HG02571 (cell line): Measurements from ENCODE around the gene ACYP2.
"Not testable (repeated sequence)": the region's sequence is repeated elsewhere in the genome, so short reads cannot be mapped to it uniquely, and the experiment has no call there.

ENCODE experiments used
- ATAC-seq: cut with Tn5 transposase; IDR thresholded peaks from one replicate; pipeline ENCODE4 v1.9.1; 2021; ENCODE audit warnings: mild to moderate bottlenecking, moderate library complexity; ENCODE audit not compliant: unreplicated experiment

The ACYP2 gene

DNA sequence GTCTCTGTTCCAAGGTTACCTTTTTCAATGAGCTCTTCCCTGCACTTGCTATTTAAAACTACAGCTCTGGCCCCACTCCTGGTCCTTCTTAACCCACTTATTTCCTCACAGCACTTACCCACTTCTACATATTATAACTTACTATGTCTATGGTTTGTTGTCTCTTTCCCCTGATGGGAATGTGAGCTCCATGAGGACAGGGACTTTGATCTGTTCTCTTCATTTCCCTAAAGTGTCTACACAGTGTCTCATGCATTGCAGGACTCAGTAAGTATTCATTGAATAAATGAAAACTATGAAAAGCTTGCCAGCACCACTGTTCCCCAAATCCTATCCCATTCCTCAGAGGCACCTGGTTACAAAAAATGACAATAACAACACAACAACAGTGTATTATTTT is 18.3 kb upstream of the ACYP2 start:
- no peak for ATAC-seq

DNA sequence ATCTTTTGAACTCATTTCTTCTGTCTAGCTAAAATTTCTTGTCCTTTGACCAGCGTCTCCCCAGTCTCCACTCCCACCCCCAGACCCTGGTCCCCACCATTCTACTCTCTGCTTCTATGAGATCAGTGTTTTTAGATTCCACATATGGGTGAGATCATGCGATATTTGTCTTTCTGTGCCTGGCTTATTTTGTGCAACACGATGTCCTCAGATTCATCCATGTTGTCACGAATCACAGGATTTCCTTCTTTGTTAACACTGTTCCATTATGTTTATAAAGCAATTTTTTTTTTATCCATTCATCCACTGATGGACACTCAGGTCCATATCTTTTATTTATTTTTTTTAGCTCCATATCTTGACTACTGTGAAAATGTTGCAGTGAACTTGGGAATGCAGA is 16.0 kb upstream of the ACYP2 start:
- no peak for ATAC-seq

DNA sequence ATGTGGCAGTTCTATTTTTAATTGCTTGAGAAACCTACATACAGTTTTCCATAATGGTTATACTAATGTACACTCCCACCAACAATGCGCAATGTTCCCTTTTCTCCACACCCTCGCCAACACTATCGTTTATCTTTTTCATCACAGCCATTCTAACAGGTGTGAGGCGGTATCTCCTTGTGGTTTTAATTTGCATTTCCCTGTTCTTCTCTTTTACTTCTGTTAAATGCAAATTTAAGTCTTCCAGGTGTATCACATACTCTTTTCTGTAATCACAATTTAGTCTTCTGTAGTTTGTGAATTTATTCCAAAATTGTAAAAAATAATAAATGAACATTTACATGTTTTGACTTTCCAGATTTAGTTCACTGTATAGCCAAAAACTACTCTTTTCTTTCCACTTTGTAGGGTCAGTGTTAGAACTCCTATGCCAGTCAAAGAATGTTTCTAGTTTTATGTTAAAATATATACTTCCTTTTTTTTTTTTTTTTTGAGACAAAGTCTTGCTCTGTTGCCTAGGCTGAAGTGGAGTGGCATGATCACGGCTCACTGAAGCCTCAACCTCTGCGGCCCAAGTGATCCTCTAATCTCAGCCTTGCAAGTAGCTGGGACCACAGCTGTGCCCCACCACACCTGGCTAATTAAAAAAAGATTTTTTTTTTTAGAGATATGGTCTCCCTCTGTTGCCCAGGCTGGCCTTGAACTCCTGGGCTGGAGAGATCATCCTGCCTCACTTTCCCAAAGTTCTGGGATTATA is 15.4 kb upstream of the ACYP2 start:
- peak; percentile 81 for ATAC-seq

DNA sequence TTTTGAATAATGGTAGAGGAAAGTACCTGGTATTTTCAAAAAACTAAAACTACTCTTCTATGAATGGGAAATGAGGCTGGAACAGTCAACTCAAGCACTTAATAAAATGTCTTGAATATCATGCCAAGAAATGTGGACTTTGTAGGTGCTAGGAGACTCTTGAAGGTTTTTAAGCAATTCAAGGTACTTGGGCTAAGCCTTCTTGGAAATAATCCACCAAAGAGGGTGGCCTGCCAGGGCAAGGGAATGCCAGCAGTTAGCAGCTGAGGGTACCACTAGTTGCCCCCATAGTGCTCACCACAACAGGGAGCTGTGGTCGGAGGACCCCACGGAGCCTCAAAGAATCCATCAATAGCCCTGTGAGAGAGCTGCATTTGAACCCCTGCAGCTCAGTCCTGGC is 14.6 kb upstream of the ACYP2 start:
- ATAC-seq, result no peak

DNA sequence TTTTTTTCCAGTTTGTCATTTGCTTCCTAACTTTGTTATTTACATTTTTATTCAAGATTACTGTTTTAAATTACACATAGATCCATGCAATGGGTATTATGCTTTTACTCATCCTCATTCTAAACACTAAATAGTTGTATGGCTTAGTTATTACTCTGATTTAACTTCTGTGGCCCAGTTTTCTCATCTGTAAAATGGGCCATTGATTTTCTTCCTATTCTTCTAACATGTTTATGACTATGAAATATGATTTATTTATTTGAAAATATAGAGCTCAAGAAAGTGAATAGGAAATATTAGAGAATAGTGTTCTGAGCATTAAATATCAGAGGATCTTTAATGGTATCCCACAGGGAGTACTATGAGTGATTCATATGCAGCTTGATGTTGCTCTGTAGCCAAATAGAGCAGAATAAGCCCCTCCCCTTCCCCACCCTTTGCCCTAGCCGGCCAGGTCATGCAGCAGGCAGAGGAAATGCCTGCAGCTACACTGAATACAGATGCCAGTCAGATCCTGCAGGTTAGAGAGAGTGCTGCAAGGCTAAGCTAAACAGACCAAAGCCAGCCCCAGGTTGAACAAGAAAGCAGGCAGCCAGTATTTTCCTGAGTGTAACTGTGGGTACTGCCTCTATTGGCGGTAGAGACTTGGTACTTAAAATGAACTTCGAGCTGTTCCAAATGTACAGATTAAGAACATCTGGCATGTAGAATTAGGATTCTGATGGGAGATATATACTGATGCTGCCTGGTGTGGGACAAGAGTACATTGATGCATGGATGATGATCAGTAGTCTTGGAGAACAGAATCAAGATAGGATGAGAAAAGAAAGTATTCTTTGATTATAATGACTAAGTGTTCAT is 11.7 kb upstream of the ACYP2 start:
- ATAC-seq, result no peak

DNA sequence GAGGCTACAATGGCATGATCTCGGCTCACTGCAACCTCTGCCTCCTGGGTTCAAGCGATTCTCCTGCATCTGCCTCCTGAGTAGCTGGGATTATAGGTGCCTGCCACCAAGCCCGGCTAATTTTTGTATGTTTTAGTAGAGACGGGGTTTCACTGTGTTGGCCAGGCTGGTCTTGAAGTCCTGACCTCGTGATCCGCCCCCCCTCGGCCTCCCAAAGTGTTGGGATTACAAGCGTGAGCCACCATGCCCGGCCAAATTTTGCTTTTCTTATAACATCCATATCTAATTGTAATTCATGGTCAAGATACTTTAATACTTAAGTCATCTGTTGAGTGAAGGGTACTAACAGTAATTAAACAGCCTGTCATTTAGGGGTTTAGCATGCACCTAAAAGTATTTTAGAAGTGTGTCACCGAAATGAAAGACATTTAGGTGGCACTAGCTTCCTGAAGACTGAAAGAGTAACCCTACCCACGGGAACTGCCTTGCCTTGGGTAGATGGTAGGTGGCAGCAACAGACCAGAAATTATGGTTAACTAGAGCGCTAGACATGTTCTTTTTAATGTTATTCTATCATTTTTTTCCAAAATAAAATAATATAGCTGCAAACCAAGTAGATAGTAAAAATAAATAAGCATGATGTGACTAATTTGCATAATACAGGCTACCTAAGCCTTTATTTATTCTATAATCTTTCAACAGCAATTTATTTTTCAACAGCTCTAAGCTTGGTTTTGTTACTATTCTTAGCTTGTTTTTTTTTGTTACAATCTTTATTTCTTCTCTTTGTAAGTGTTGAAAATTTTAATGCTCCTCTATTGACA is 8.6 kb upstream of the ACYP2 start:
- ATAC-seq, result no peak

DNA sequence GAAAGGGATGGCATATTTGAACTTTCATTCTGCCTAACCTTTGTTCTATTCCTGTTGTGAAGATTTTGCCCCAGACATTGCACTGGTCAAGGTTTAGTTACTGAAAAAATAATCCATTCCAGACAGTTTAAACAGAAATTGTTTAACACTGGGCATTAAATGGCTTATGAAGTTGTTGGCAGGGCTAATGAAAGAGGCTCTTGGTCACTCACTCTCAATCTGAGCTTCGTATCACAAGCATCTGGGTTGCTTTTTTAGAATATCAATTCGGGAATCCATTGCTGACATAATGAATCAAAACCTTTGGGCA is 8.0 kb upstream of the ACYP2 start:
- ATAC-seq, result no peak

DNA sequence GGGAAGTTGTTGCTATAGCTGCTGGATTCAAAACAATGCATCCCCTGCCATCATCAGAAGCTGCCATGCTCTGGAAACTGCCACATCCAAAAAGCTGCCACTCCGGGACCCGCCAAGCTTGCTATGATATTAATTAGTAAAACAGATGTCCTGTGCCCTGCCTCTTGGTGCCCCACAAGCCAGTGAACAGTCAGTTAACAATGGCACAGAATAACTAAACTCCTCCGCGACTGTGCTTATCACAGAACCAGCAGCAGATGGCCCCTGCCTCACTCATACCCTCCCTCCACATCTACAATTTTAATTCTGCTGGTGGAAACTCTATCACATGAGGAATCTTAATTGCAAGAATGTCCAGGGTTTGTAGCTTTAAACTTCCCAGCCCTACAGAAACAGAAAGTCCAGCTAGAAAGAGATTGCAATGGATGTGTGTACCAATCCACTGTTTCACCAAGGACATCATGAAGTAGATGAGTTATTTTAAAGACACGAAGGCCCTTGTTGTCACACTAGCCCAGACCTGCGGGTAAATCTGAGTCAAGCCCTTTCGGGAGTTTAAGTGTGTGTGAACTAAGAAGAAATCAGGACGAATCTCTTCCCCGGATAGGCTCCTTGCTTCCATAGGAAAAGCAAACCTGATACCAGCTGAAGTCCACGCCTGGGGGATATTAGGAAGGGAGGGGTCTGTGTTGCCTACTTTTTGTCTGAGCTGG is 7.4 kb upstream of the ACYP2 start:
- ATAC-seq, result no peak

DNA sequence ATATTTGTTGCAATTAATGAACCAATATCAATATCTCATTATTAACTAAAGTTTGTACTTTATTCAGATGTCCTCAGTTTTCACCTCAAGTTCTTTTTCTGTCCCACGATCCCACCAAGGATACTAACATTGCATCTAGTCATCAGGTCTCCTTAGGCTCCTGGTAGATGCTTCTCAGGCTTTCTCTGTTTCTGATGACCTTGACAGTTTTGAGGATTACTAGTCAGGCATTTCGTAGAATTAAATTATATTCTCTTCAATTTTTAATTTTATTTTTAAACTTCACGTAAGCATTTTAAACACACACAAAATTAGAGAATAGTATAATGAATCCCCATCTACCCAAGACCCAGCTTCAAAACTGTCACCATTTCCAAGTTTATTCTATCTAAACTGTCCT is 5.6 kb upstream of the ACYP2 start:
- ATAC-seq, result no peak

DNA sequence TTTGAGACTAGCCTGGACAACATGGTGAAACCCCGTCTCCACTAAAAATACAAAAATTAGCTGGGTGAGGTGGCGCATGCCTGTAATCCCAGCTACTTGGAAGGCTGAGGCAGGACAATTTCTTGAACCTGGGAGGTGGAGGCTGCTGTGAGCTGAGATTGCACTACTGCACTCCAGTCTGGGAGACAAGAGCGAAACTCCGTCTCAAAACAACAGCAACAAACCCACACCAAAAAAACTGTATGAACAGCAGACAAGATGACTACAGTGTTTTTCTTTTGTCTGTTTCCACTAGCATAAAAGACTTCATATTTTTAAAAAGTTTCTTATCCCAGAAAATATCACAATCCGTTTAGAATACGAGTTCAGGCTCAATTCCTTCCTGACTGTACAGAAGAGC is 936 bp upstream of the ACYP2 start:
- not testable (repeated sequence) for ATAC-seq

DNA sequence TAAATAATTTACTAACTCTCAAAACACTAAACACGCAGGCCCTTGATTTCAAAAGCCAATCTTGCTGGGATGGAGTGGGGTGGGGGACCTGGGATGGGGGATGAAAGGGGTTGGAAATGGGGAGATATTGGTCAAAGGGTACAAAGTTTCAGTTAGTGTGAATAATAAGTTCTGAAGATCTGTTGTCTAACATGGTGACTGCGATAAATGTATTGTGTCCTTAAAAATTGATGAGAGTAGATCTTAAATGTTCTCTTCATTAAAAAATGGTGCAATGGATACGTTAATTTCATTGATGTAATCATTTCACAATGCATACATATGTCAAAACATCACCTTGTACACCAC is 505 bp upstream of the ACYP2 start:
- no peak for ATAC-seq

DNA sequence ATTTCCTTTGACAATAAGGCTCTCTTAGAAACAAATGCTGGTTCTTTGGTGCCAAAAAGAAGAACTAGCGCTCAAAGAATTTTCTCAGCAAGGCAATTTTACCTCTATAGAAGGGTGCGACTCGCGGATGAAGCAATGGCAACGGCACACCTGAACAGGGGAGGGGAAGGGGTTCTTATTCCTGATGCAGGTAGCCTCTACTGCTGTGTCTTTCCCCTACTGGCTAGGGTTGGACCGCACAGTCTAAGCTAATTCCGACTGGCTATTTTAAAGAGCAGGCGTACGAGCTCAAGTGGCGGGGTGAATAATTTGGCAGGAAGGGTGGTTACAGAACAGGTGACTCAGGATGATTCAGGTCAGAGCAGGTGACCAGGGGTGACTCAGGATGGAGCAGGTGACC is 1.2 kb downstream of the ACYP2 start:
- not testable (repeated sequence) for ATAC-seq

DNA sequence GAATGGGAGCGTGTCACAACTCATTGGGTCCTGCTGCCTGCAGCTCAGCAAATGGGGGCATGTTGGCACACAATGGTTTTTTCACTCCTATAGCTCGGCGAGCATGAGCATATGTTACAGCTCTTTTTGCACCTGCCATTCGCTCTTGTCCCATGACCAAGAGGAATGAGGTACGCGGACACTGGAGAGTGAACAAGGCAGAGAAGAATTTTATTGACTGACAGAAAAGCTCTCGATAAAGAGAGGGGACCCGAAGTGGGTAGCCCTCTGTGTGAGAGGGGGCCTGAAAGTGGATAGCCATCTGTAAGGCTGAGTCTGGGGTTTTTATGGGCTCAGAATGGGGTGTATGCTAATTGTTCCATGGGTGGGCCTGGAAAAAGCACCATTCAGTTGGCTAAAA is 5.5 kb downstream of the ACYP2 start:
- ATAC-seq, result no peak

DNA sequence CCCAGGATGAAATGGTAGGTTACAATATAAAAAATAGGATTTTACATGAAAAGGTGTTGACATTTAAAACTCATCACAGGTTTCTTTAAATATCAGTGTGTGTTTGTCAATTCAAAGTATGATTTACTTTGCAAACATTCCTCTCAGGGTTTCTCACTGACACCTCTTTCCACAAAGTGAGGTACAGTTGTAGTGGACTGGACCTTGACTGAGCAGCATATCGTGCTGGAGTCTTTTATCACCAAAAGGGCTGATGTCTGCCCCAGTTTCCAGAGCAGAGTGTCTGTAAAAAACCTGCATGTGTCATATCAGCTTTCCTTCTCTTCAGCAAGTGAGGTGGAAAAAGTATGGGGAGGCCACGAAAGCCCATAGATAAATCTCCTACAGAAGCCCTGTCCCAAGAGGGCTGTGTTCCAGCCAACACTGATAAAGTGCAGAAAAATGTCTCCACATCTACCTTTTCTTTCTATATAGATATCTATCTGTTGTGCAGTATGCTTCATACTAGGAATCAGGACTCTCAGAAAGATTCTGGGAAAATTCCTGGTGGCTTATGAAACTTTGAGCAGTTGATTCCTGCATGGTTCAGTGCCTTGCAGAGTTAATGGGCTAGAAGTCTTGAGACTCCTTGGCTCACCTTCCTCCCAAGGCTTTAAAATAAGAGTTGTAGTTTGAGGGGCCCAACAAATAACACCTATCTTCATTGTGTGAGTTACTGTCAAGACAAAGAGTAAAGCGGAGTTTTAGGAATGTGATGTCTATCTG is 6.9 kb downstream of the ACYP2 start:
- no peak for ATAC-seq

DNA sequence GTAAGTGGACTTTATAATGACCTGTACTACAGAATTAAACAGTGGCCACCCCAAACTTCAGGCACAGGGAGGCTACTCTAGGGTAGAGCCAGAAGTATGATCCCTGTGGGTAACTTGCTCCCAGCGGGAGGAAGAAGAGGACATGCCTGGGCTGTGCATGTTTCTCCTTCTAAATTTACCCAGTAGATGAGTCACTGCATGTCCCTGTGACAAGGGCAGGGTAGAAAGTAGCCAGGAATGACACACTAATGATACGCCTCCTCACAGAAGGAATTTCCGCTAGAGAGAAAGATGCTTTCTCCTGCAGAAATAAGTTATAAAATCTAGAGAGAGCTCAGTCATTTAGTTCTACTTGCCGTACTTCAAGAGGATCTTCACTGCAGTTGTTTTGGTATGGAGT is 7.5 kb downstream of the ACYP2 start:
- ATAC-seq, result no peak

DNA sequence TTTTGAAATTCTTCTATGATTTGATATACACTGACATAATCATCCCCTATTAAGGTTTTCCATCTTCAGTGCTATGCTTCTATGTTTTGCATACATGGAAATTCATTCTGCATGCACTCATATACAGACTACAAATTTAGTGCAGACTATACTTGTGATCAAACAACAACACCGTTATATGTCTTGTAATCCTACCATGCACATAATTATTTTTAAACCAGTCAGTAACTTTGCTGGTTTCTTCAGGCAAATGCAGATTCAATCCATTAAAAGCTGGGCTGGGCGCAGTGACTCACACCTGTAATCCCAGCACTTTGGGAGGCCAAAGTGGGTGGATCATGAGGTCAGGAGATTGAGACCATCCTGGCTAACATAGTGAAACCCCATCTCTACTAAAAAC is 11.8 kb downstream of the ACYP2 start:
- not testable (repeated sequence) for ATAC-seq

DNA sequence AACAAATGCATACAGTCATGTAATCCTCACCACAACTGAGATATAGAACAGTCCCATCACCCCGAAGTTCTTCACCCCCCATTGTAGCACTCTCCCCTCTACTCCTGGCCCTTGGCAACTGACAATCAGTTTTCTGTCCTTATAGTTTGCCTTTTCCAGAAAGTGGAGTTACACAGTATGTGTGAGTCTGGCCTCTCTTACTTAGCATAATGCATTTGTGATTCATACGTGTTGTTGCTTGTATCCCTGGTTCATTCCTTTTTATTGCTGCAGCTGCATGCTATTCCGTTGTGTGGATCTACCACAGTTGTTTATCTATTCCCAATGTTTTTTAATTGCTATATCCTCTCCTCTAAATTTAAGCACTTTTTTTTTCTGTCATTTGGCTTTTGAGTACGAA is 17.6 kb downstream of the ACYP2 start:
- no peak for ATAC-seq

DNA sequence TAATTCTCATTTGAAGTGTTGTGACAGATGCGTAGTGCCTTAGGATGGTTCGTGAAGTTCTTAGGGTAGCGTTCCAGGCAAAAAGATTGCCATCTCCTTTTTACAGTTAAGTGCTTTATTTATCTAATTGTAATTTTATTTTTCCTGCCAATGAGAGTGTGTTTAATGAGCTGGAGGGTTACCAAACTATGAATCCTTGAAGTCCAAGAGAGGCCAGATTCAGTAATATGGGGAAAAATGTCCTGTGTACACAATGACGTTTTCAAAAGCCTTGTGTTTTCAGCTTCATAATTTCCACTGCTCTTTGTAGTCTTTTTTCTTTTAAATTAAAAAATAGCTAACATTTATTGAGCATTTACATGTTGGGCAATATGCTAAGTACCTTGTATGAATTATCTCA is 23.8 kb downstream of the ACYP2 start:
- no peak for ATAC-seq

DNA sequence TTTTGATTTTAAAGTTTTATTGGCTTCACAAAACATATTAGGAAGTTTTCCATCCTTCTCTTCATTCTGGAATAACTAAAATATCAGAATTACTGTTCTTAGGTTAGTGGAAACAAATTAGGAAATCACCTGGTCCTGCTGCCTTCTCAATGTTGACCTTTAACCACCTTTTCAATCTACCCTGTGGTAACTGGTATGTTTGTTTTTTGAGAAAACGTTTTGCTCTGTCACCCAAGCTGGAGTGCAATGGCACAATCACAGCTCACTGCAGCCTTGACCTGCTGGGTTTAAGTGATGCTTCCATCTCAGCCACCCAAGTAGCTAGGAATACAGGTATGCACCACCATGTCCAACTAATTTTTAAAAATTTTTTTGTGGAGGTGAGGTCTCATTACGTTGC is 28.4 kb downstream of the ACYP2 start:
- ATAC-seq, result no peak

DNA sequence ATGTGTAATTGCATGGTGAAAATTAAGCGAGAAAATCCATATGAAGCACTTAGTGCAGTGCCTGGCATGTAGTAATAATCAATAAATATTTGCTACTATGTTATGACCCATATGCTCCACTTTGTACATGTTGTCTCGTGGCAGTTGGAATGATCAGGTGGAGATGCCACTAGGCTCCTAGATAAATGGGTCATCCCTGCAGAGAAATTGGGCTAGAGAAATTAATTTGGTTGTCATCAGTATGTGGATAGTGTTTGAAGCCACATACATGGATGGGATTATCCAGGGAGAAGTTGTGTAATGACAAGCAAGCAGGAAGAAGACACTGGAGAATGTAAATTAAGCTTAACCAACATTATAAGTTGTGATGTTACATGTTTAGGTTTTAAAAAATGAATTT is 33.0 kb downstream of the ACYP2 start:
- no peak for ATAC-seq
